ENCODE results near the gene MAGT1.
"Not testable (repeated sequence)": the region's sequence is repeated elsewhere in the genome, so short reads cannot be mapped to it uniquely, and the experiment has no call there.

The MAGT1 gene

GRCh38 chrX:77894921-77895886 is at the start of gene MAGT1:
Gene MAGT1, minus strand, starts transcription at chrX:77895435. Its CDS starts 25 bp downstream, at chrX:77895410.
- peak; percentile 86 to 88 for DNase-seq

- not testable (repeated sequence) for DNase-seq
These were observed 49.8 kb upstream of the MAGT1 start for GRCh38 chrX:77945031-77945430.

- DNase-seq = no peak
These were observed 42.9 kb upstream of the MAGT1 start for GRCh38 chrX:77938083-77938680.

- no peak for DNase-seq
These were observed 42.1 kb upstream of the MAGT1 start for GRCh38 chrX:77937291-77937690.

- no peak for DNase-seq
These were observed 41.1 kb upstream of the MAGT1 start for GRCh38 chrX:77936299-77936698.

GRCh38 chrX:77935886-77936285 is 40.7 kb upstream of the MAGT1 start:
- DNase-seq = no peak

GRCh38 chrX:77930581-77930980 is 35.3 kb upstream of the MAGT1 start:
- no peak for DNase-seq

GRCh38 chrX:77925764-77926163 is 30.5 kb upstream of the MAGT1 start:
- no peak for DNase-seq

- no peak for DNase-seq
These were observed 29.2 kb upstream of the MAGT1 start for GRCh38 chrX:77924320-77924859.

- no peak for DNase-seq
These were observed 27.6 kb upstream of the MAGT1 start for GRCh38 chrX:77922787-77923186.

- not testable (repeated sequence) for DNase-seq
These were observed 24.1 kb upstream of the MAGT1 start for GRCh38 chrX:77919370-77919769.

GRCh38 chrX:77918568-77918967 is 23.3 kb upstream of the MAGT1 start:
- DNase-seq = no peak

GRCh38 chrX:77917294-77917933 is 22.2 kb upstream of the MAGT1 start:
- no peak for DNase-seq

GRCh38 chrX:77910108-77910840 is 15.0 kb upstream of the MAGT1 start, which contains the start of gene ATP7A:
Gene ATP7A, plus strand, starts transcription at chrX:77910693. Its CDS starts 60,949 bp downstream, at chrX:77971642.
- peak; percentile 92 for DNase-seq

GRCh38 chrX:77901506-77901905 is 6.3 kb upstream of the MAGT1 start:
- no peak for DNase-seq

GRCh38 chrX:77900688-77901087 is 5.5 kb upstream of the MAGT1 start:
- no peak for DNase-seq

GRCh38 chrX:77899081-77899828 is 4.0 kb upstream of the MAGT1 start, which contains the start of gene COX7B:
Gene COX7B, plus strand, starts transcription at chrX:77899468. Its CDS starts 86 bp downstream, at chrX:77899554.
- DNase-seq = peak; percentile 45 to 56

- DNase-seq = no peak
These were observed 1.5 kb downstream of the MAGT1 start for GRCh38 chrX:77893713-77894112.

- DNase-seq = no peak
These were observed 2.3 kb downstream of the MAGT1 start for GRCh38 chrX:77892887-77893286.

GRCh38 chrX:77881418-77881817 is 13.8 kb downstream of the MAGT1 start:
- not testable (repeated sequence) for DNase-seq

- DNase-seq = no peak
These were observed 19.9 kb downstream of the MAGT1 start for GRCh38 chrX:77875372-77875771.

GRCh38 chrX:77831544-77831943 is 63.7 kb downstream of the MAGT1 start:
- DNase-seq = not testable (repeated sequence)

Data from activated T-cell treated with anti-CD3 and anti-CD28 coated beads, Interleukin-2, amount 50 U/mL, for 48 hours (primary cell).